ENCODE data around the gene NDUFS2.

NDUFS2 gene

GRCh38 chr1:161201836-161202712 is at the start of gene NDUFS2:
Gene NDUFS2 (plus strand): TSS chr1:161202367. CDS start chr1:161202386, 19 bp downstream.
- peak; percentile 90 to 96 for DNase-seq (ENCODE audit: low read depth in 2 of 2)

GRCh38 chr1:161153176-161153575 is 49.0 kb upstream of the NDUFS2 start:
- no peak for DNase-seq (ENCODE audit: low read depth in 2 of 2)

GRCh38 chr1:161153682-161154337 is 48.4 kb upstream of the NDUFS2 start, which contains the start of gene UFC1:
Gene UFC1 (plus strand): TSS chr1:161153978. CDS start chr1:161153998, 20 bp downstream.
- peak; percentile 62 to 66 for DNase-seq (ENCODE audit: low read depth in 2 of 2)

- no peak for DNase-seq (ENCODE audit: low read depth in 2 of 2)
These were observed 44.3 kb upstream of the NDUFS2 start for GRCh38 chr1:161157867-161158266.

GRCh38 chr1:161158316-161159010 is 43.7 kb upstream of the NDUFS2 start:
- no peak for DNase-seq (ENCODE audit: low read depth in 2 of 2)

- peak; percentile 87 for DNase-seq (ENCODE audit: low read depth in 2 of 2)
These were observed 42.9 kb upstream of the NDUFS2 start, which contains the start of gene USP21 for GRCh38 chr1:161159087-161159912. Gene USP21 (plus strand): TSS chr1:161159500. CDS start chr1:161160641, 1,141 bp downstream.

GRCh38 chr1:161159913-161160243 is 42.3 kb upstream of the NDUFS2 start:
- no peak for DNase-seq (ENCODE audit: low read depth in 2 of 2)

- no peak for DNase-seq (ENCODE audit: low read depth in 2 of 2)
These were observed 41.5 kb upstream of the NDUFS2 start for GRCh38 chr1:161160671-161161145.

- no peak for DNase-seq (ENCODE audit: low read depth in 2 of 2)
These were observed 40.5 kb upstream of the NDUFS2 start for GRCh38 chr1:161161652-161162051.

GRCh38 chr1:161162052-161162451 is 40.1 kb upstream of the NDUFS2 start:
- no peak for DNase-seq (ENCODE audit: low read depth in 2 of 2)

GRCh38 chr1:161162806-161163205 is 39.4 kb upstream of the NDUFS2 start:
- no peak for DNase-seq (ENCODE audit: low read depth in 2 of 2)

- no peak for DNase-seq (ENCODE audit: low read depth in 2 of 2)
These were observed 38.4 kb upstream of the NDUFS2 start for GRCh38 chr1:161163793-161164192.

- no peak for DNase-seq (ENCODE audit: low read depth in 2 of 2)
These were observed 37.1 kb upstream of the NDUFS2 start for GRCh38 chr1:161164901-161165610.

- DNase-seq (ENCODE audit: low read depth in 2 of 2): peak; percentile 80 to 82
These were observed 36.2 kb upstream of the NDUFS2 start, which contains the start of gene PPOX for GRCh38 chr1:161165742-161166668. Gene PPOX (plus strand): TSS chr1:161166426. CDS start chr1:161166848, 422 bp downstream.

- DNase-seq (ENCODE audit: low read depth in 2 of 2): no peak
These were observed 35.3 kb upstream of the NDUFS2 start for GRCh38 chr1:161166669-161167548.

GRCh38 chr1:161168906-161169305 is 33.3 kb upstream of the NDUFS2 start:
- no peak for DNase-seq (ENCODE audit: low read depth in 2 of 2)

- no peak for DNase-seq (ENCODE audit: low read depth in 2 of 2)
These were observed 31.0 kb upstream of the NDUFS2 start for GRCh38 chr1:161171191-161171590.

- DNase-seq (ENCODE audit: low read depth in 2 of 2): no peak
These were observed 30.5 kb upstream of the NDUFS2 start for GRCh38 chr1:161171696-161172095.
